ENCODE measurements around the gene FBXL19.

Gene FBXL19

DNA sequence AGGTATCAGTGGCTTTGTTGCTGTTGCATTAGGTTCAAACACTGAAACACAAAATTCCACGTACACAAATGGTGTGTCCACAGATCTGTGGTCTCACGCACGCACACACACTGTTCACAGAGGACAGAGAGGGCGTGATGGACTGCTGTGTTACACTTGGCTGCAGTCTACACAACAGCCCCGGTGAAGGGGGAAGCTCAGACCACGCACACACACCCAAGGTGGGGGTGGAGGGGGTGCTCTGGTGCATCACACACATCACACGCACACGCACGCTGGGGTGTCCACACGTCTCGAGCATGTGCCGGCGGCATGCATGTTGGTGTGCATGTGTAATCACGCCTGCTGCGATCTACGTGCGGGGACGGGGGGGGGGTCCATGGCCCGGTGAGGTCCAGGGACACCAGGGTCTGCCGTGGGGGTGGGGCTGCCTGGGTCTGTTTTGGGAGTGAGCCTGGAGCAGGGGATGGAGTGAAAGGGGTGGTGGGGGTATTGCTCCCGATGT lies 69.0 kb downstream of the FBXL19 start:
- Histone ChIP-seq H3K4me3 (ENCODE audit: low read length) (no peak overlapping the region), H3K27ac (ENCODE audit: low read depth, low read length) (no peak overlapping the region), H3K4me2 (ENCODE audit: low read length) (no peak overlapping the region)

DNA sequence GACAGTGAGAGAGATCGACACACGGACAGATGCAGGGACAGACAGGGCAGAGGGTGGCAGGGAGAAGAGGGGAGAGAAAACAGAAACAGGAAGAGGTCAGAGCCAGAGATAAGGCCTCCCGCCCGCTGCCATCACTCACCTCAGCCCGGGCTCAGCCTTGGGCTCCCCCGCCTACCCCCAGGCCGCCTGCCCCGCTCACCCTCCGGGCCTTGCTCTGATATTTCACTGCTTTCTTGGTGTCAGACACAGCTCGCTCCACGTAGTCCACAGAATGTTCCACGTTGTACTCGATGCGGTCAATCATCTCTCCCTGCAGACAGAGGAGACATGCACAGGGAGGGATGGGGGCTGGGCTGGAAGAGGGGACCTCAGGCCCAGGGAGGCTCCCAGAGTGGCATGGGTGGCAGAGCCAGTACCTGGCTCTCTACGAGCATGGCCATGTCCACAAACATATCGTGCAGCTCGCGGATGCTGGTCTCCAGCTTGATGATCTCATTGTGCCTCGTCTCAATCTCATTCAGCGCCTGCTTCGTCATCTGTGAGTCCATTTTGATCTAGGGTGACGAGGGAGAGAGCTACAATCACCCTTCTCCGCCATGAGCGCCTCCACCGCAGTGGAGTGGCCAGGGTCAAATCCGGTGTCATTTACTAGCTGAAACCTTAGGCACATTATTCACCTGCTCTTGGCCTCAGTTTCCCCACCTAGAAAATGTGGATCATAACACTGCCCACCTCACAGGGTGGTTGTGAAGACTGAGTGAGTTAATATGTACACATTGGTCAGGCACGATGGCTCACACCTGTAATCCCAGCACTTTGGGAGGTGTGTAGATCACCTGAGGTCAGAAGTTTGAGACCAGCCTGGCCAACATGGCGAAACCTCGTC lies 69.8 kb downstream of the FBXL19 start:
- no peaks in the 10 kb centered on the region for H3K36me3 ChIP-seq (ENCODE audit: control insufficient read depth, low read length)
- no peaks in the 10 kb centered on the region for H3K9me2 ChIP-seq (replicated peaks; ENCODE audit: control insufficient read depth, low read length)
- H3K4me2 ChIP-seq (ENCODE audit: low read length): no peak overlapping the region
- H3K27me3 ChIP-seq (ENCODE audit: control insufficient read depth, low read length): 0 out of 2 replicates have a peak, but pooled peaks cover 2% of the 10 kb centered on the region
- peaks cover 7% of the 10 kb centered on the region for H3K4me1 ChIP-seq (ENCODE audit: control insufficient read depth, low read length)
- H3F3A ChIP-seq (ENCODE audit: control insufficient read depth, insufficient read depth): no peaks in the 10 kb centered on the region
- no peaks in the 10 kb centered on the region for H3K9me3 ChIP-seq (ENCODE audit: control insufficient read depth, insufficient read depth, low read length)
- no peak overlapping the region for H3K27ac ChIP-seq (ENCODE audit: low read depth, low read length)
- H3K79me2 ChIP-seq (ENCODE audit: control insufficient read depth, low read length): no peaks in the 10 kb centered on the region
- no peak overlapping the region for H3K4me3 ChIP-seq (ENCODE audit: low read length)
- no peaks in the 10 kb centered on the region for H4K20me1 ChIP-seq (ENCODE audit: control insufficient read depth, insufficient read depth, low read depth, low read length)
- TF ChIP-seq, protein P1, sequence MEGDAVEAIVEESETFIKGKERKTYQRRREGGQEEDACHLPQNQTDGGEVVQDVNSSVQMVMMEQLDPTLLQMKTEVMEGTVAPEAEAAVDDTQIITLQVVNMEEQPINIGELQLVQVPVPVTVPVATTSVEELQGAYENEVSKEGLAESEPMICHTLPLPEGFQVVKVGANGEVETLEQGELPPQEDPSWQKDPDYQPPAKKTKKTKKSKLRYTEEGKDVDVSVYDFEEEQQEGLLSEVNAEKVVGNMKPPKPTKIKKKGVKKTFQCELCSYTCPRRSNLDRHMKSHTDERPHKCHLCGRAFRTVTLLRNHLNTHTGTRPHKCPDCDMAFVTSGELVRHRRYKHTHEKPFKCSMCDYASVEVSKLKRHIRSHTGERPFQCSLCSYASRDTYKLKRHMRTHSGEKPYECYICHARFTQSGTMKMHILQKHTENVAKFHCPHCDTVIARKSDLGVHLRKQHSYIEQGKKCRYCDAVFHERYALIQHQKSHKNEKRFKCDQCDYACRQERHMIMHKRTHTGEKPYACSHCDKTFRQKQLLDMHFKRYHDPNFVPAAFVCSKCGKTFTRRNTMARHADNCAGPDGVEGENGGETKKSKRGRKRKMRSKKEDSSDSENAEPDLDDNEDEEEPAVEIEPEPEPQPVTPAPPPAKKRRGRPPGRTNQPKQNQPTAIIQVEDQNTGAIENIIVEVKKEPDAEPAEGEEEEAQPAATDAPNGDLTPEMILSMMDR (IDR thresholded peaks at IDR 0.05; ENCODE audit: low read depth, low read length, poor library complexity, severe bottlenecking): no peak
- TF ChIP-seq EZH2phosphoT487 (IDR thresholded peaks at IDR 0.05; ENCODE audit: borderline replicate concordance, low read length): no peak

More for the DNA sequence above, 69.0 kb downstream of the FBXL19 start:
- H4K20me1 ChIP-seq (ENCODE audit: control insufficient read depth, insufficient read depth, low read depth, low read length): no peaks in the 10 kb centered on the region
- H3K79me2 ChIP-seq (ENCODE audit: control insufficient read depth, low read length): no peaks in the 10 kb centered on the region
- no peak for TF ChIP-seq EZH2phosphoT487 (IDR thresholded peaks at IDR 0.05; ENCODE audit: borderline replicate concordance, low read length)
- TF ChIP-seq, protein P1 (IDR thresholded peaks at IDR 0.05; ENCODE audit: low read depth, low read length, poor library complexity, severe bottlenecking): no peak
- H3K27me3 ChIP-seq (ENCODE audit: control insufficient read depth, low read length): 0 out of 2 replicates have a peak, but pooled peaks cover 2% of the 10 kb centered on the region
- peaks cover 7% of the 10 kb centered on the region for H3K4me1 ChIP-seq (ENCODE audit: control insufficient read depth, low read length)
- H3K36me3 ChIP-seq (ENCODE audit: control insufficient read depth, low read length): no peaks in the 10 kb centered on the region
- no peaks in the 10 kb centered on the region for H3K9me3 ChIP-seq (ENCODE audit: control insufficient read depth, insufficient read depth, low read length)
- H3K9me2 ChIP-seq (replicated peaks; ENCODE audit: control insufficient read depth, low read length): no peaks in the 10 kb centered on the region
- H3F3A ChIP-seq (ENCODE audit: control insufficient read depth, insufficient read depth): no peaks in the 10 kb centered on the region

- no peaks in the 10 kb centered on the region for H3K9me3 ChIP-seq (ENCODE audit: control insufficient read depth, insufficient read depth, low read length)
- H3K4me2 ChIP-seq (ENCODE audit: low read length): no peak overlapping the region
- no peak overlapping the region for H3K27ac ChIP-seq (ENCODE audit: low read depth, low read length)
- peaks cover 7% of the 10 kb centered on the region for H3K4me1 ChIP-seq (ENCODE audit: control insufficient read depth, low read length)
- H3K27me3 ChIP-seq (ENCODE audit: control insufficient read depth, low read length): peaks cover 9% of the 10 kb centered on the region
- no peaks in the 10 kb centered on the region for H3F3A ChIP-seq (ENCODE audit: control insufficient read depth, insufficient read depth)
- TF ChIP-seq, protein P1 (IDR thresholded peaks at IDR 0.05; ENCODE audit: low read depth, low read length, poor library complexity, severe bottlenecking): no peak
- no peak for TF ChIP-seq EZH2phosphoT487 (IDR thresholded peaks at IDR 0.05; ENCODE audit: borderline replicate concordance, low read length)
- no peaks in the 10 kb centered on the region for H3K36me3 ChIP-seq (ENCODE audit: control insufficient read depth, low read length)
- H4K20me1 ChIP-seq (ENCODE audit: control insufficient read depth, insufficient read depth, low read depth, low read length): no peaks in the 10 kb centered on the region
- no peak overlapping the region for H3K4me3 ChIP-seq (ENCODE audit: low read length)
- no peaks in the 10 kb centered on the region for H3K9me2 ChIP-seq (replicated peaks; ENCODE audit: control insufficient read depth, low read length)
- no peaks in the 10 kb centered on the region for H3K79me2 ChIP-seq (ENCODE audit: control insufficient read depth, low read length)
Measured at GRCh38 chr16:30995927-30996323, 72.6 kb downstream of the FBXL19 start.

Data from DOHH2 (cell line).